ENCODE results near the gene ACKR1.

- no peak for TF ChIP-seq CTCF (conservative IDR thresholded peaks at IDR 0.05 in 1 of 2, IDR thresholded peaks at IDR 0.05 in 1 of 2; ENCODE audit: low read depth in 1 of 2, low read length in 2 of 2)
- TF ChIP-seq EZH2 (IDR thresholded peaks at IDR 0.05; ENCODE audit: low read length, missing control alignments): no peak
These were observed 3.0 kb upstream of the ACKR1 start for GRCh38 chr1:159201642-159202041.

All from fibroblast of lung (primary cell).